NCI-H2227 (cell line): ENCODE data around the gene DNAH12.
"Not testable (repeated sequence)": the region's sequence is repeated elsewhere in the genome, so short reads cannot be mapped to it uniquely, and the experiment has no call there.

Experiments used
- DNase-seq: peaks from one replicate; lab custom pipeline; 2025; ENCODE audit not compliant: unreplicated experiment; lab: John Stamatoyannopoulos, UW

DNAH12 gene

GRCh38 chr3:57326498-57326897, 217.6 kb downstream of the DNAH12 start:
- DNase-seq: not testable (repeated sequence)

DNA sequence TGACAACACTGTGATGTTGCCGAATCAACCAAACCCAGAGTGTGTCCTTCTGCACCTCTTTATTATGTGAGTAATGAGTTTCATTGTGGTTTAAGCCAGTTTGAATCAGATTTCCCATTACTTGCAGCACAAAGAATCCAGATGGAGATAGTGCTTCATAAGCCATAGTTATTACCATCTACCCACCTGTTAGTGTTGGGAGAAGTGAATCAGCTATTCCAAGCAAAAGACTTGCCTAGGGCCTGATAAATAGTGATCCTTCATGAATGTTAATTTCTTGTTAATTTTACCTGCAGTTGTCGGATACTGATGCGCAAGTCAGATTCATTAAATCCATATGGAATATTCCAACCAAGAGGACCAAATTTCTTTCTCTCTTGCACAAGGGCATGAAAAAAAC, 229.9 kb downstream of the DNAH12 start:
- DNase-seq: no peak

- no peak for DNase-seq
Measured at GRCh38 chr3:57309769-57310360, 234.3 kb downstream of the DNAH12 start.

DNA sequence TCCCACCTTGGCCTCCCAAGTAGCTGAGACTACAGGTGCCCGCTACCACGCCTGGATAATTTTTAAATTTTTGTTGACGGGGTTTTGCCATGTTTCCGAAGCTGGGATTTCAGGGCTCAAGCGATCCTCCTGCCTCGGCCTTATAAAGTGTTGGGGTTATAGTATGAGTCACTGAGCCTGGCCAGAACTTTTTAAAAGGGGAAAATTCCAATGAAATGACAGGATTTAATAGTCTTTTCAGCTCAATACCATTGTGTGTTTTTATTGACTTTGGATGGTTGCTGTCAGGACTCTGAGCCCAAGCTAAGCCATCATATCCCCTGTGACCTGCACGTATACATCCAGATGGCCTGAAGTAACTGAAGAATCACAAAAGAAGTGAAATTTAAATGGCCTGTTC, 240.6 kb downstream of the DNAH12 start:
- DNase-seq: not testable (repeated sequence)

- DNase-seq: no peak
Measured at GRCh38 chr3:57298041-57298440, 246.1 kb downstream of the DNAH12 start.

- DNase-seq: no peak
Measured at GRCh38 chr3:57292897-57293526, 251.1 kb downstream of the DNAH12 start.

DNA sequence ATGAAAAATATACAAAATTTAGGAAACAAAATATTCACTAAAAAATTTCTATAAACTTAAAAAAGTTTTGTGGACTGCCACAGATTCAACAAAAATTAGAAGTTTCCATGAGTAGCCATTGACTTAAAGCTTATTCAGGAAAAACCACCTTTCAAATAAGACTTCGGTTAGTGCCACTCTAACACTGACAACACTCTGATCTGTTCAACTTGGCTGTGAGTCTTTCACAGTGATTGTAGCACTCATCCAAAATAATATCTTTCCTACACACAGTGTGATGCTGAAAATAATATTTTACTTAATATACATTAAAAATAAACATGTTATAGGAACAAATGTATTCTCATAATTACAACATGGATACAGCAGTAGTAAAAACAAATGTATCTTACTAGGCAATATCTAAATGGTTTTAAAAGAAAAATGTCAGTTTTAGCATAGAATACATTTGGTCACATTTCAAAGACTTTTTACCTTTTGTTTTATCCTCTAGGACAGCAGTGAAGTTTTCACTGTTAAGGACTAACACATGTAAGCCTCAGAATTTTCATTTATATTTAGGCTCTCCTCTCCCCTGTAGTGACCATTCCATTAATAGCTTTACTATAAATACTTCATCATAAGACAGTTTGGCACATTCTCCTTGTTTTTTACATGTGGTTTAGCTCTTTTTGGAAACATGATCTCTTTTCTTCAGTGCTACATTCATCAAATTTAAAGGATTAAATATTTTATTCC, 251.8 kb downstream of the DNAH12 start, which contains the start of gene ASB14:
Gene ASB14 (minus strand): TSS at position 527 of the 738 bp plus-strand sequence. CDS start 652 bp downstream, outside the sequence.
- DNase-seq: no peak

- DNase-seq: no peak
Measured at GRCh38 chr3:57288403-57288802, 255.7 kb downstream of the DNAH12 start.

- DNase-seq: no peak
Measured at GRCh38 chr3:57287205-57287604, 256.9 kb downstream of the DNAH12 start.

GRCh38 chr3:57283334-57283733, 260.8 kb downstream of the DNAH12 start:
- DNase-seq: no peak

DNA sequence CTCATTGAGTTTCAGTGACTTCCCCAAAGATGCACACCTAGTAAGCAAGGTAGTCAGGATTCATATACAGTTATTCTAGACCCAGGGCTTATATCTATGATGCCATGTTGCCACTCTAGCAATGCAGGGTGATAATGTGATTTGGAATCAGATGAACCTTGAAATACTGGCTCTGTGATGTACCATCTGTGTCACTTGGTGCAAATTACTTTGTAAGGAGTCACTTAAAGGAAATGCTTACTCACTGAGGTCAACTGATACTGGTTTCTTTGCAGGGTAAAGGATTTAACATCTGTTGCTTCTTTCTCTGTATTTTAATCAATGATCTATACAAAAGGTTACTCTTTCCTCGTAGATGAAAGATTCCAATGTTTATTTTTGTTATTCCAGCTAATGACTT, 262.4 kb downstream of the DNAH12 start:
- DNase-seq: no peak

DNA sequence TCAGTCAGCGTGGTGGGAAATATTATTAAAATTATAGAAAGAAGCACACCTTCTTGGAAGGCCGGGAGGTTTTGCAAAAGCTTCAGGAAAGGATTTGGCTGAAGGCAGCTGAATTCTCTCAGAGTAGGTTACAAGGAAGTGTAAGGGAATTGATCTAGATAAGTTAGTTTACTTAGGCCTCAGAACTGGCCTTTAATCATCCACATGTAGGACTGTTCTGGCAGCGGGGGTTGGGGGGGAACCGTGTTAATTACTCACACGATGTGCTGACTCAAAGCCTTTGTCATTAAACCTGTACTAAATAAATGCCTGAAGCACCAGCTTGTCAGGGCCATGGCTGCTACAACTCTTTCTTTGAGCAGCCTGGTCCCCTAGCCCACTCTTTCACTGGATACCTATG, 264.5 kb downstream of the DNAH12 start:
- no peak for DNase-seq

DNA sequence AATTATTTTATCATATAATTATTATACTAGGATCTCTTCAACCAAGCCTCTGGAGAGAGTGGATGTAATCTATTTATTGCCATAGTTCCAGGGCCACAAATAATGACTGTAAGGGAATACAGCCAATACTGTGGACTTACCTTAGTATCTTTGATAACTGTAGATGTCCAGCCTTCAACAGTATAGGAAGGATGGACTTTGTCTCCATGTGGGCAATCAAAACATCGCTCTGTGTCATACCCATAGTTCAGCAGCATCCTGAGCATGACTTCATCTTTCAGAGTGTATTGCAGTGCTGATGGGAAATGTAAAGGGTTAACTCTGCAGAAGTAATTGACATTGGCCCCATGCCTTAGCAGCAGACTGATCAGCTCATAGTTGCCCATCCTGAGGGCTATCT, 265.9 kb downstream of the DNAH12 start:
- DNase-seq: no peak

DNA sequence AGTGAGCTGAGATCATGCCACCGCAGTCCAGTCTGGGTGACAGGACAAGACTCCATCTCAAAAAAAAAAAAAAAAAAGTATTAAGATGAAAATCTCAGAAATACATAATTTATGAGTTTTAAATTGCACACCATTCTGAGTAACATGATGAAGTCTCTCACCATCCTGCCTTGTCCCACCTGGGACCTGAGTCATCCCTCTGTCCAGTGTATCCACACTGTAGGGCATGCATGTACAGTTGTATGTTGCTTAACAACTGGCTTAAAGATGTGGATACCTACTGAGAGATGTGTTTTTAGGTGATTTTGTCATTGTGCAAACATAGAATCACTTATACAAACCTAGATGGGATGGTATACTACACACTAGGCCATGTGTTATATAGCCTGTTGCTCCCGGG, 268.8 kb downstream of the DNAH12 start:
- DNase-seq: no peak

GRCh38 chr3:57274845-57275244, 269.3 kb downstream of the DNAH12 start:
- no peak for DNase-seq

- no peak for DNase-seq
Measured at GRCh38 chr3:57268416-57268815, 275.7 kb downstream of the DNAH12 start.

GRCh38 chr3:57261929-57262328, 282.2 kb downstream of the DNAH12 start:
- no peak for DNase-seq

GRCh38 chr3:57261119-57261518, 283.0 kb downstream of the DNAH12 start:
- DNase-seq: no peak

- no peak for DNase-seq
Measured at GRCh38 chr3:57257678-57258077, 286.5 kb downstream of the DNAH12 start.

GRCh38 chr3:57256844-57257243, 287.3 kb downstream of the DNAH12 start:
- no peak for DNase-seq

DNA sequence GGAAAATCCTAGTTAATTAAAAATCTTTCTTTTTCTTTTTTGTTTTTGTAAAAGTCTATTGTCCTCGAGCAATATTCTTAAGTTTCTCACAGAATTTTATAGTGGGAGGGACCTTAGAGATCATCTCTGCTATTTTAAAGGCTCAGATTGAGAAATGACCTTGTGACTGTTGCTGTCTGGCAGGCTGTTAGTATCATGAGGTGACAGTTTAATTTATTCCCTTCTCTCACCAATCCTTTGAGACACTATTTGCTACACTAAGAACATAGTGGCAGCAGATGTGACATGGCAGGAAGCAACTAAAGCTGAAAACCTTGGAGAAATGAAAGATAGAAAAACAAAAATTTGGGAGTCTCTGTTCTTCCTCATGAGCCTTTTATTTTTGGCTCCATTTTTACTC, 291.7 kb downstream of the DNAH12 start:
- no peak for DNase-seq

- DNase-seq: no peak
Measured at GRCh38 chr3:57244946-57245345, 299.2 kb downstream of the DNAH12 start.
